GM12873 (cell line): ENCODE results near the gene CABLES2.

ENCODE experiments used
- CTCF ChIP-seq: IDR thresholded peaks from 2 replicates; pipeline ENCODE4 v1.5.1; 2012; ENCODE audit warnings: low read depth, mild to moderate bottlenecking, moderate library complexity, low read length, control low read depth; ENCODE audit not compliant: insufficient read depth; ENCODE audit errors: missing control alignments

CABLES2 gene

GRCh38 chr20:62342910-62343309, 64.2 kb downstream of the CABLES2 start:
- no peak for TF ChIP-seq CTCF

GRCh38 chr20:62339647-62340062, 67.4 kb downstream of the CABLES2 start:
- TF ChIP-seq CTCF, result no peak
